ENCODE data around the gene PXMP4.

The PXMP4 gene

DNA sequence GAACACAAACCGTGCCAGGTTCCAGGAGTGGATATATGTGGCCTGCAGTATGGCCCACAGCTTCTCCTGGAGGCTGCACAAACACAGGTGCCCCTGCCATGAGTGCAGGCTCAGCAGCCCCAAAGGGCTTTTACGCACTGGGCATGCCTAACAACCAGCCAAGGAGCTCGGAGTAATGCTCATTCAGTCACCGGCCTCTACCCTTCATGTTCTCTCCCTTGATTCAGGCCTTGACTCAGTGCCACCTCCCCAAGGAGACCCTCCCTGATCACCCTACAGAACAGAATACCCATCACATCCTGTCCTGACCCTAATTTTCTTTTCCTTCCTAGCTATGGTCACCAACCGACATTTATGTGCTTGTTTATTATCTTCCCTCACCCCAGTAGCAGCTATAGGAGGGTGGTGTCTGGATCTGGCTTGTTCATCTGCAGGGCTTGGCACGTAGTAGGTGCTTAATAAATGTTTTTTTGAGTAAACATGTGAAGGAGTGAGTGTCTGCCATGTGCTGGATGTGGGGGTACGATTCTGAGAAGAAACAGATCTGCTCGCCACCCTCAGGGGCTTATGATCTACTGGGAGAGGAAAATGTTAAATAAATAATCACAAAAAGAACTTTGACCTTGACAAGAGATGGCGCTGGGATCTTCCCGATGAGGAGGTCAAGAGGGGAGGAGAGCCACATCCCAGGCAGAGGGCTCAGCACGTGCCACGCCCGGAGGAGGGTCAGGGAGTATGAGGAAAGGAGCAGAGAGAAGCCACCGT, 9.2 kb downstream of the PXMP4 start:
- Histone ChIP-seq H3K4me1 (ENCODE audit: control insufficient read depth in 2 of 2, insufficient read depth in 1 of 2, low read depth in 1 of 2, low read length in 2 of 2) (no peaks in the 10 kb centered on the region), H4K91ac (ENCODE audit: low read depth, low read length, poor library complexity) (no peak overlapping the region), H3K4ac (ENCODE audit: low read length) (no peak overlapping the region), H3K4me2 (ENCODE audit: insufficient read depth, low read length, poor library complexity, severe bottlenecking) (no peak overlapping the region), H2BK5ac (ENCODE audit: low read length) (no peak overlapping the region), H3K14ac (ENCODE audit: low read length) (no peak overlapping the region), H3K23ac (ENCODE audit: low read depth, low read length, poor library complexity) (no peak overlapping the region), H3K4me3 (ENCODE audit: low read length in 2 of 2) (no peak overlapping the region), H3K79me1 (ENCODE audit: low read depth, low read length) (no peaks in the 10 kb centered on the region), H3K9me3 (replicated peaks in 1 of 2; ENCODE audit: control insufficient read depth in 2 of 2, insufficient read depth in 1 of 2, low read depth in 1 of 2, low read length in 2 of 2) (no peaks in the 10 kb centered on the region), H2AFZ (ENCODE audit: low read length) (no peak overlapping the region), H2BK15ac (ENCODE audit: low read length) (no peak overlapping the region), H2AK5ac (ENCODE audit: low read depth, low read length) (no peak overlapping the region), H2BK120ac (ENCODE audit: low read depth, low read length) (no peak overlapping the region), H3K27me3 (ENCODE audit: control insufficient read depth in 3 of 3, insufficient read depth in 3 of 3, low read depth in 1 of 3, low read length in 3 of 3) (peaks cover 0 to 17% (median 0%) of the 10 kb centered on the region in 3 experiments), H3K18ac (ENCODE audit: low read length) (no peak overlapping the region), H3K27ac (replicated peaks; ENCODE audit: low read length) (no peak overlapping the region), H2BK12ac (ENCODE audit: low read length) (no peak overlapping the region), H3K9ac (ENCODE audit: low read depth, low read length, poor library complexity) (no peak overlapping the region), H4K8ac (ENCODE audit: low read depth, low read length) (no peak overlapping the region), H3K36me3 (replicated peaks in 1 of 2; ENCODE audit: control insufficient read depth in 2 of 2, insufficient read depth in 2 of 2, low read length in 2 of 2) (no peaks in the 10 kb centered on the region)
- WGBS, 2 donors (ENCODE audit: extremely low coverage in 2 of 2, insufficient read length in 2 of 2, insufficient replicate concordance in 1 of 2): no CpG with 5 or more reads among the region's 14 CpGs
- DNase-seq (ENCODE audit: low spot score): no peak

DNA sequence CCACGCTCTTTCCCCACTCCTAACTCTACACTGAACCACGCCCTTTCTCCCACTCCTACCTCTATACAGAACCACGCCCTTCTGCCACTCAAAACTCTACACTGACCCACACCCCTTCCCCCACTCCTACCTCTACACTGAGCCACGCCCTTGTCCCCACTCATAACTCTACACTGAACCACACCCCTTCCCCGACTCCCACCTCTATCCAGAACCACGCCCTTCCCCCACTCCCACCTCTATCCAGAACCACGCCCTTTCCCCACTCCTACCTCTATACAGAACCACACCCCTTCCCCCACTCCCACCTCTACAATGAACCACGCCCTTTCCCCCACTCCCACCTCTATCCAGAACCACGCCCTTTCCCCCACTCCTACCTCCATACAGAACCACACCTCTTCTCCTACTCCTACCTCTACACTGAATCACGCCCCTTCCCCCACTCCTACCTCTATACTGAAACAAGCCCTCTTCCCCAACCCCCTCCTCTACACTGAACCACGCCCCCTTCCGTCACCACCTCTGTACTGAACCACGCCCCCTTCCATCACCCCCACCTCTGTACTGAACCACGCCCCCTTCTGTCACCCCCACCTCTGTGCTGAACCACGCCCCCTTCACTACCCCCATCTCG, 10.1 kb downstream of the PXMP4 start:
- no peak overlapping the region for H3K4ac ChIP-seq (ENCODE audit: low read length)
- no peak overlapping the region for H2AFZ ChIP-seq (ENCODE audit: low read length)
- 100% methylated on average over 7 of the region's 16 CpGs; no CpG with 5 or more reads in 1 of the 2 donors for WGBS, 2 donors (ENCODE audit: extremely low coverage in 2 of 2, insufficient read length in 2 of 2, insufficient replicate concordance in 1 of 2)
- no peak overlapping the region for H3K27ac ChIP-seq (replicated peaks; ENCODE audit: low read length)
- no peak overlapping the region for H2AK5ac ChIP-seq (ENCODE audit: low read depth, low read length)
- no peak overlapping the region for H2BK5ac ChIP-seq (ENCODE audit: low read length)
- DNase-seq (ENCODE audit: low spot score): no peak
- H3K4me2 ChIP-seq (ENCODE audit: insufficient read depth, low read length, poor library complexity, severe bottlenecking): no peak overlapping the region
- H3K36me3 ChIP-seq (replicated peaks in 1 of 2; ENCODE audit: control insufficient read depth in 2 of 2, insufficient read depth in 2 of 2, low read length in 2 of 2): no peaks in the 10 kb centered on the region
- H4K8ac ChIP-seq (ENCODE audit: low read depth, low read length): no peak overlapping the region
- no peak overlapping the region for H3K4me3 ChIP-seq (ENCODE audit: low read length in 2 of 2)
- H3K23ac ChIP-seq (ENCODE audit: low read depth, low read length, poor library complexity): no peak overlapping the region
- no peak overlapping the region for H3K14ac ChIP-seq (ENCODE audit: low read length)
- H3K79me1 ChIP-seq (ENCODE audit: low read depth, low read length): no peaks in the 10 kb centered on the region
- H3K9ac ChIP-seq (ENCODE audit: low read depth, low read length, poor library complexity): no peak overlapping the region
- H2BK120ac ChIP-seq (ENCODE audit: low read depth, low read length): no peak overlapping the region
- no peak overlapping the region for H3K18ac ChIP-seq (ENCODE audit: low read length)
- no peaks in the 10 kb centered on the region for H3K4me1 ChIP-seq (ENCODE audit: control insufficient read depth in 2 of 2, insufficient read depth in 1 of 2, low read depth in 1 of 2, low read length in 2 of 2)
- no peak overlapping the region for H4K91ac ChIP-seq (ENCODE audit: low read depth, low read length, poor library complexity)
- no peaks in the 10 kb centered on the region for H3K9me3 ChIP-seq (replicated peaks in 1 of 2; ENCODE audit: control insufficient read depth in 2 of 2, insufficient read depth in 1 of 2, low read depth in 1 of 2, low read length in 2 of 2)
- H2BK15ac ChIP-seq (ENCODE audit: low read length): no peak overlapping the region
- no peak overlapping the region for H2BK12ac ChIP-seq (ENCODE audit: low read length)
- H3K27me3 ChIP-seq (ENCODE audit: control insufficient read depth in 3 of 3, insufficient read depth in 3 of 3, low read depth in 1 of 3, low read length in 3 of 3): peaks cover 0 to 17% (median 0%) of the 10 kb centered on the region in 3 experiments

DNA sequence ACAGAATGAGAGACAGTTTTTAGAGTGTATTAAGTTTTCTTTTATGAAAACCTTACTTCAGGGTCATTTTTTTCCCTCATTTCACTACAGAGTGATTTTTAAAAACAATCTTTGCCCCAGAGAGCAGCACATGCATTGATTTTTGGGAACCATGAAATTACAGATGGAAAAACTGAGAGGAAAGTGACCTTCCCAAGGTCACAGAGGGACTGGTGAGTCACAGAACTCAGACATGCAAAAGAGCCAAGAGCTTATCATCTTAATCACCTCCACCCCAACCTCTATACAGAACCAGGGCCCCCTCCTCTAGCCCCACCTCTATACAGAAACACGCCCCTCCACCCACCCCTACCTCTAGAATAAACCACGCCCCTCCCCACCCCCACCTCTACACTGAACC, 10.7 kb downstream of the PXMP4 start:
- no peak overlapping the region for H3K27ac ChIP-seq (replicated peaks; ENCODE audit: low read length)
- H2BK15ac ChIP-seq (ENCODE audit: low read length): no peak overlapping the region
- H3K27me3 ChIP-seq (ENCODE audit: control insufficient read depth in 3 of 3, insufficient read depth in 3 of 3, low read depth in 1 of 3, low read length in 3 of 3): peaks cover 0 to 17% (median 0%) of the 10 kb centered on the region in 3 experiments
- no peaks in the 10 kb centered on the region for H3K9me3 ChIP-seq (replicated peaks in 1 of 2; ENCODE audit: control insufficient read depth in 2 of 2, insufficient read depth in 1 of 2, low read depth in 1 of 2, low read length in 2 of 2)
- H2BK5ac ChIP-seq (ENCODE audit: low read length): no peak overlapping the region
- WGBS, 2 donors (ENCODE audit: extremely low coverage in 2 of 2, insufficient read length in 2 of 2, insufficient replicate concordance in 1 of 2): no CpG with 5 or more reads among the region's 2 CpGs
- H3K4me2 ChIP-seq (ENCODE audit: insufficient read depth, low read length, poor library complexity, severe bottlenecking): no peak overlapping the region
- H2AK5ac ChIP-seq (ENCODE audit: low read depth, low read length): no peak overlapping the region
- no peak overlapping the region for H3K4me3 ChIP-seq (ENCODE audit: low read length in 2 of 2)
- H3K4ac ChIP-seq (ENCODE audit: low read length): no peak overlapping the region
- no peak overlapping the region for H3K9ac ChIP-seq (ENCODE audit: low read depth, low read length, poor library complexity)
- H2AFZ ChIP-seq (ENCODE audit: low read length): no peak overlapping the region
- no peak overlapping the region for H3K14ac ChIP-seq (ENCODE audit: low read length)
- H4K91ac ChIP-seq (ENCODE audit: low read depth, low read length, poor library complexity): no peak overlapping the region
- H3K4me1 ChIP-seq (ENCODE audit: control insufficient read depth in 2 of 2, insufficient read depth in 1 of 2, low read depth in 1 of 2, low read length in 2 of 2): no peaks in the 10 kb centered on the region
- H3K18ac ChIP-seq (ENCODE audit: low read length): no peak overlapping the region
- H2BK120ac ChIP-seq (ENCODE audit: low read depth, low read length): no peak overlapping the region
- H3K23ac ChIP-seq (ENCODE audit: low read depth, low read length, poor library complexity): no peak overlapping the region
- no peaks in the 10 kb centered on the region for H3K36me3 ChIP-seq (replicated peaks in 1 of 2; ENCODE audit: control insufficient read depth in 2 of 2, insufficient read depth in 2 of 2, low read length in 2 of 2)
- H3K79me1 ChIP-seq (ENCODE audit: low read depth, low read length): no peaks in the 10 kb centered on the region
- no peak overlapping the region for H4K8ac ChIP-seq (ENCODE audit: low read depth, low read length)
- DNase-seq (ENCODE audit: low spot score): no peak
- no peak overlapping the region for H2BK12ac ChIP-seq (ENCODE audit: low read length)

DNA sequence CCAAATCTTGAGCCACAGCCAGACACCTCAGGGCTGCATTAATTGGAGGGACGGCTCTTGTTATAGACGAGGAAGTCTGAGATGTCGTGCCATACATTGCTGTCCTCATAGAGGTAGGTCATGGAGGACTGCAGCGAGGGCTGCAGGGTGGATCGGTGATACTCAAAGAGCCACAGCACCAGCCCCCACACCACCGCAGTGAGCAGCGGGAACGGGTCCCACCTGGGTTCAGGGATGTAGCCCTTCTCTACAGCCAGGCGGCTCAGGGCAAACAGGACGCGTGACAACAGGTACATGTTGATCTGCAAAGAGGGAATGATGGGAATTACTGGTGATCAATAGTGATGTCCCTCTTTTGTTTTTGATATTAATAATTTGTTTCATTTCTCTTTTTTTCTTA, 12.4 kb downstream of the PXMP4 start:
- Histone ChIP-seq H3K14ac (ENCODE audit: low read length) (no peak overlapping the region), H3K4me2 (ENCODE audit: insufficient read depth, low read length, poor library complexity, severe bottlenecking) (no peak overlapping the region), H4K91ac (ENCODE audit: low read depth, low read length, poor library complexity) (no peak overlapping the region), H3K18ac (ENCODE audit: low read length) (peak overlapping the region; percentile 29), H3K23ac (ENCODE audit: low read depth, low read length, poor library complexity) (peak overlapping the region; percentile 29), H3K79me1 (ENCODE audit: low read depth, low read length) (no peaks in the 10 kb centered on the region), H2AFZ (ENCODE audit: low read length) (peak overlapping the region; percentile 24), H2BK12ac (ENCODE audit: low read length) (no peak overlapping the region), H2BK120ac (ENCODE audit: low read depth, low read length) (no peak overlapping the region), H3K4ac (ENCODE audit: low read length) (no peak overlapping the region), H3K36me3 (replicated peaks in 1 of 2; ENCODE audit: control insufficient read depth in 2 of 2, insufficient read depth in 2 of 2, low read length in 2 of 2) (no peaks in the 10 kb centered on the region), H2BK5ac (ENCODE audit: low read length) (no peak overlapping the region), H4K8ac (ENCODE audit: low read depth, low read length) (no peak overlapping the region), H3K27ac (replicated peaks; ENCODE audit: low read length) (no peak overlapping the region), H3K9ac (ENCODE audit: low read depth, low read length, poor library complexity) (no peak overlapping the region), H3K4me1 (ENCODE audit: control insufficient read depth in 2 of 2, insufficient read depth in 1 of 2, low read depth in 1 of 2, low read length in 2 of 2) (no peaks in the 10 kb centered on the region), H3K4me3 (ENCODE audit: low read length in 2 of 2) (no peak overlapping the region), H3K27me3 (ENCODE audit: control insufficient read depth in 3 of 3, insufficient read depth in 3 of 3, low read depth in 1 of 3, low read length in 3 of 3) (peaks cover 0 to 17% (median 0%) of the 10 kb centered on the region in 3 experiments), H2AK5ac (ENCODE audit: low read depth, low read length) (no peak overlapping the region), H3K9me3 (replicated peaks in 1 of 2; ENCODE audit: control insufficient read depth in 2 of 2, insufficient read depth in 1 of 2, low read depth in 1 of 2, low read length in 2 of 2) (peaks cover 0 to 1% of the 10 kb centered on the region in 2 donors), H2BK15ac (ENCODE audit: low read length) (no peak overlapping the region)
- WGBS, 2 donors (ENCODE audit: extremely low coverage in 2 of 2, insufficient read length in 2 of 2, insufficient replicate concordance in 1 of 2): no CpG with 5 or more reads among the region's 11 CpGs
- DNase-seq (ENCODE audit: low spot score): no peak
